Endodermal cell (in vitro differentiated cells): ENCODE measurements around the gene FBXO22. TPM values are rescaled to one million over a fixed set of nuclear protein-coding genes. Genes with fewer than 3 reads are reported as not detected.

Experiments
- DNase-seq: peaks from one replicate; pipeline ENCODE4 v3.0.0-alpha.2; 2017
- H3K27ac ChIP-seq: 2 replicates; pipeline ENCODE4 v1.5.1; 2013; ENCODE audit warnings: mild to moderate bottlenecking, low read depth, low read length, moderate library complexity
- H3K27me3 ChIP-seq: 2 replicates; pipeline ENCODE4 v1.6.1; 2013; ENCODE audit warnings: mild to moderate bottlenecking, low read length, moderate library complexity; ENCODE audit not compliant: insufficient read depth, control insufficient read depth, poor library complexity, severe bottlenecking
- H3K36me3 ChIP-seq: 2 replicates; pipeline ENCODE4 v1.7.0; 2013; ENCODE audit warnings: mild to moderate bottlenecking, low read length, moderate library complexity; ENCODE audit not compliant: control insufficient read depth, insufficient read depth
- H3K4me1 ChIP-seq: one replicate; pipeline ENCODE4 v1.7.0; 2013; ENCODE audit warnings: low read length; ENCODE audit not compliant: control insufficient read depth, insufficient read depth
- H3K4me3 ChIP-seq: 2 replicates; pipeline ENCODE4 v1.5.1; 2013; ENCODE audit warnings: mild to moderate bottlenecking, low read length, moderate library complexity
- H3K9ac ChIP-seq: 2 replicates; pipeline ENCODE4 v1.6.1; 2013; ENCODE audit warnings: mild to moderate bottlenecking, low read length, moderate library complexity; ENCODE audit not compliant: poor library complexity, severe bottlenecking; ENCODE audit errors: extremely low read depth
- H3K9me3 ChIP-seq: 2 replicates; pipeline ENCODE4 v1.6.1; 2013; ENCODE audit warnings: mild to moderate bottlenecking, low read length, moderate library complexity; ENCODE audit not compliant: control insufficient read depth
- H3K27ac Mint-ChIP-seq: 2 replicates; pipeline ENCODE4 v1.8.0; 2020; ENCODE audit warnings: mixed read lengths
- H3K27me3 Mint-ChIP-seq: 2 replicates; pipeline ENCODE4 v1.8.0; 2021; ENCODE audit warnings: mild to moderate bottlenecking, mixed read lengths; ENCODE audit not compliant: insufficient read depth
- H3K36me3 Mint-ChIP-seq: 2 replicates; pipeline ENCODE4 v1.8.0; 2020; ENCODE audit warnings: low read depth, mixed read lengths
- H3K4me1 Mint-ChIP-seq: 2 replicates; pipeline ENCODE4 v1.8.0; 2020; ENCODE audit warnings: mixed read lengths
- H3K4me3 Mint-ChIP-seq: 2 replicates; pipeline ENCODE4 v1.8.0; 2020; ENCODE audit warnings: mild to moderate bottlenecking, moderate library complexity, mixed read lengths
- H3K9me3 Mint-ChIP-seq: 2 replicates; pipeline ENCODE4 v1.8.0; 2020; ENCODE audit warnings: mild to moderate bottlenecking, mixed read lengths
- WGBS, 2 experiments: methylation state at CpG; one replicate each; pipeline versions ENCODE4 v1.1.5 to v1.1.7; 2013; ENCODE audit warnings: missing lambda C conversion rate in 2 of 2, mixed read lengths in 1 of 2; ENCODE audit not compliant: insufficient coverage in 1 of 2, insufficient read length in 1 of 2; 5-methylcytosine and 5-hydroxymethylcytosine counted together
- total RNA-seq, 2 donors: library from RNA; stranded (reverse); fragmentation: NEBNext Ultra II Directional in 1 of 2; extraction: Animal tissue kit (Norgen Biotek cat#: 25700) in 1 of 2; gene quantifications; 2 replicates in 1 of 2; 3 replicates in 1 of 2; pipeline ENCODE4 v1.2.1, GENCODE V29; 2021
- TF ChIP-seq, protein P1 (sequence below): fragments of 200-600 bp; sonication (generic); conservative IDR thresholded peaks from 2 replicates; pipeline ENCODE4 v1.5.0; 2021; ENCODE audit warnings: antibody characterized with exemption, mild to moderate bottlenecking

FBXO22 gene
- total RNA-seq, 2 donors from 2014 or later: 47.6 to 48.1 TPM

- peaks cover 6% of the 10 kb centered on the region for H3K4me1 ChIP-seq
- H3K4me3 Mint-ChIP-seq: no peak overlapping the region
- peaks cover 48% of the 10 kb centered on the region for H3K4me1 Mint-ChIP-seq
- H3K9me3 ChIP-seq: no peaks in the 10 kb centered on the region
- no peak overlapping the region for H3K27ac ChIP-seq
- H3K36me3 ChIP-seq: peaks cover 57% of the 10 kb centered on the region
- no peaks in the 10 kb centered on the region for H3K27me3 Mint-ChIP-seq
- no peaks in the 10 kb centered on the region for H3K9me3 Mint-ChIP-seq
- no peak for DNase-seq
- H3K9ac ChIP-seq: no peak overlapping the region
- no peak overlapping the region for H3K27ac Mint-ChIP-seq
- peaks cover 27% of the 10 kb centered on the region for H3K36me3 Mint-ChIP-seq
- TF ChIP-seq, protein P1, sequence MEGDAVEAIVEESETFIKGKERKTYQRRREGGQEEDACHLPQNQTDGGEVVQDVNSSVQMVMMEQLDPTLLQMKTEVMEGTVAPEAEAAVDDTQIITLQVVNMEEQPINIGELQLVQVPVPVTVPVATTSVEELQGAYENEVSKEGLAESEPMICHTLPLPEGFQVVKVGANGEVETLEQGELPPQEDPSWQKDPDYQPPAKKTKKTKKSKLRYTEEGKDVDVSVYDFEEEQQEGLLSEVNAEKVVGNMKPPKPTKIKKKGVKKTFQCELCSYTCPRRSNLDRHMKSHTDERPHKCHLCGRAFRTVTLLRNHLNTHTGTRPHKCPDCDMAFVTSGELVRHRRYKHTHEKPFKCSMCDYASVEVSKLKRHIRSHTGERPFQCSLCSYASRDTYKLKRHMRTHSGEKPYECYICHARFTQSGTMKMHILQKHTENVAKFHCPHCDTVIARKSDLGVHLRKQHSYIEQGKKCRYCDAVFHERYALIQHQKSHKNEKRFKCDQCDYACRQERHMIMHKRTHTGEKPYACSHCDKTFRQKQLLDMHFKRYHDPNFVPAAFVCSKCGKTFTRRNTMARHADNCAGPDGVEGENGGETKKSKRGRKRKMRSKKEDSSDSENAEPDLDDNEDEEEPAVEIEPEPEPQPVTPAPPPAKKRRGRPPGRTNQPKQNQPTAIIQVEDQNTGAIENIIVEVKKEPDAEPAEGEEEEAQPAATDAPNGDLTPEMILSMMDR: no peak
- WGBS, 2 experiments: 97% methylated on average over 1 of the region's 2 CpGs; no CpG with 5 or more reads in 1 of the 2 experiments
- no peak overlapping the region for H3K4me3 ChIP-seq
- no peaks in the 10 kb centered on the region for H3K27me3 ChIP-seq
Observed at GRCh38 chr15:75925440-75925839, 21.8 kb downstream of the FBXO22 start.

- Mint-ChIP-seq H3K9me3 (no peaks in the 10 kb centered on the region), H3K36me3 (peaks cover 37% of the 10 kb centered on the region), H3K27me3 (no peaks in the 10 kb centered on the region), H3K4me1 (peaks cover 48% of the 10 kb centered on the region), H3K4me3 (no peak overlapping the region), H3K27ac (no peak overlapping the region)
- peaks cover 6% of the 10 kb centered on the region for H3K4me1 ChIP-seq
- 79 to 100% methylated on average over 3 of the region's 3 CpGs for WGBS, 2 experiments
- no peak overlapping the region for H3K9ac ChIP-seq
- H3K4me3 ChIP-seq: no peak overlapping the region
- peaks cover 63% of the 10 kb centered on the region for H3K36me3 ChIP-seq
- DNase-seq: no peak
- H3K27ac ChIP-seq: no peak overlapping the region
- no peaks in the 10 kb centered on the region for H3K27me3 ChIP-seq
- peaks cover 6% of the 10 kb centered on the region for H3K9me3 ChIP-seq
- TF ChIP-seq, protein P1: no peak
Observed at GRCh38 chr15:75926931-75927330, 23.3 kb downstream of the FBXO22 start.

GRCh38 chr15:75927601-75928000 is 23.9 kb downstream of the FBXO22 start:
- Mint-ChIP-seq H3K27ac (no peak overlapping the region), H3K4me3 (no peak overlapping the region), H3K27me3 (no peaks in the 10 kb centered on the region), H3K36me3 (peaks cover 35% of the 10 kb centered on the region), H3K4me1 (peaks cover 48% of the 10 kb centered on the region), H3K9me3 (no peaks in the 10 kb centered on the region)
- Histone ChIP-seq H3K9me3 (peaks cover 6% of the 10 kb centered on the region), H3K27ac (no peak overlapping the region), H3K4me1 (peaks cover 6% of the 10 kb centered on the region), H3K4me3 (no peak overlapping the region), H3K36me3 (peaks cover 63% of the 10 kb centered on the region), H3K9ac (no peak overlapping the region), H3K27me3 (no peaks in the 10 kb centered on the region)
- WGBS, 2 experiments: 90 to 100% methylated on average over 3 to 4 of the region's 4 CpGs
- DNase-seq: no peak
- TF ChIP-seq, protein P1: no peak
